GM08714 (cell line): ENCODE measurements around the gene CAPN12.

Source experiments
- H3K4me3 ChIP-seq: fragments of 200-500 bp; sonication (Bioruptor generic); 2 replicates; pipeline ENCODE4 v1.5.1; 2014; ENCODE audit warnings: mild to moderate bottlenecking, low read length, inconsistent platforms
- ZNF274 ChIP-seq: IDR thresholded peaks from 2 replicates; pipeline ENCODE4 v1.6.1; 2012; ENCODE audit warnings: mild to moderate bottlenecking, low read depth, low read length

The CAPN12 gene

DNA sequence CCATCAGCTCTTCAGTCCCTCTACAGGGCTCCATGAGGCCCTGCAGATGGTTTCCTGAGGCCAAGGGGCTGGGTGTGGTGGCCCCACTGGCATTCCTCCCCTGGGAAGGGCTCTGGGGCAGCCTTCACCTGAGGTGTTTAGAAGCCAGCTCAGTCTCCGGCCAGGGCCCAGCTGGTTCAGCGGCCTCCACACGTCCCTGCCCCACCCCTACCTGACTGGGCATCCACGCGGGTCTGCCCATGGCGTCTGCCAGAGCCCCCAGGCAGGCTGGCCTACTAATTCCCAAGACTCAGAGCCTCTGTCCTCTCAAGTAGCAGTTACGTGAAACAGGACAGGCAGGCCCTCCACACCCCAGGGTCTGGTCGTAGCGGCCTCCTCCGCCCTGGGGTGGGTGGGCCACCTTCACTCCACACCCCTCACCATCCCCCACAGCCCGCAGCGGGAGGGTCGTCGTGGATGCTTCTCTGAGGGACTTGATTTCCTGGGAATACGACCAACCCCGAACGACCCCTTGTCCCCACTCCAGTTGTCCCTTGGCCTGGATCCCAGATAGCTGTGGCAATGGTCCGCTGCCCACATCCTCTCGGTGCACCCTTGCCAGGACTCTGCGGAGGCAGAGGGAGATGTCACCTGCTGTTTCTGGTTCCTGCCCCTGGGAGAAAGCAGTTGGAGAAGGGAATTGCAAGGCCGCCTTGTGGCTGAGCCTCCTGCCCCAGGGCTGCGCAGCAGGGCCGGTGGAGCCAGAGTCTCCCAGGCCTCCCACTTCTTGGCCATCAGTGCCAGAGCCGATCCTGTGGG lies 24.3 kb downstream of the CAPN12 start:
- no peak overlapping the region for H3K4me3 ChIP-seq
- TF ChIP-seq ZNF274: no peak

- no peak overlapping the region for H3K4me3 ChIP-seq
- no peak for TF ChIP-seq ZNF274
These were observed 25.3 kb downstream of the CAPN12 start for GRCh38 chr19:38718747-38719543.

- H3K4me3 ChIP-seq: no peak overlapping the region
- no peak for TF ChIP-seq ZNF274
These were observed 26.4 kb downstream of the CAPN12 start for GRCh38 chr19:38717855-38718254.

- TF ChIP-seq ZNF274: no peak
- H3K4me3 ChIP-seq: no peak overlapping the region
These were observed 27.2 kb downstream of the CAPN12 start for GRCh38 chr19:38717051-38717450.

GRCh38 chr19:38715555-38715954 lies 28.7 kb downstream of the CAPN12 start:
- TF ChIP-seq ZNF274: no peak
- no peak overlapping the region for H3K4me3 ChIP-seq

DNA sequence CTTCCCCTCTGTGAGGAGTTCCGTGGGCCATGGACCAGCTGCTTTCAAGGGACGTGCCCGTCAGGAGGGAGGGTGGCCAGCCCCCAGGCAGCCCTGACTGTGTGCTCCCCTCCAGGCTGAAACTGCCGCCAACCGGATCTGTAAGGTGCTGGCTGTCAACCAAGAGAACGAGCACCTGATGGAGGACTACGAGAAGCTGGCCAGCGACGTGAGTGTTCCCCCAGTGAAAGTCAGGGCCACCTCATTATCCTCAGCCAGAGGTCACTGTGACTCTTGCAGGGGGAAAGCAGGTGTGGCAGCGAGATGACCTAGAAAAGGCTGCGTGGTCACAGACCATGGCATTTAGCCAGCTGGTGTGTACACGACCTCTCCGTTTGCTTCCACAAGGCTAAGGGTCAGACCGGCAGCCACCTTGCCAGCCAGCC lies 29.9 kb downstream of the CAPN12 start:
- TF ChIP-seq ZNF274: no peak
- H3K4me3 ChIP-seq: no peak overlapping the region

DNA sequence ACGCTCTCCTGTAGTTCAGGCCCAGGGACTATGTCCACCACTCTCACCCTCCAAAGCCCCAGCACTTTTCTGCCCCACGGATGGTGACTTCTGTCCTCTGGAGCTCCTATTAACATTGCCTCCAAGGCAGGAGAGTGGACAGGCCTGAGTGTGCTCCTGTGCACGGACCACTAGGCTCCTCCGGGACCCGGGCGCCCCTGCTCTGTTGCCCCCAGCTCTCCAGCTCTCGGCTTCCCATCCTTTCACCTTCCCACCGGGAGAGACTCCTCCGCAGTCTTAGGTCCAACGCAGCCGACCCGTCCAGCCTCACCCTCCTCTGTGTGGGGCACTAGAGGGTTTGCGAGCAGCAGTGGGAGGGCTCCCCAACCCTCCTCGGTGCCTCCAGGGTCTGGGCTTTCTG lies 30.4 kb downstream of the CAPN12 start:
- no peak for TF ChIP-seq ZNF274
- H3K4me3 ChIP-seq: no peak overlapping the region

DNA sequence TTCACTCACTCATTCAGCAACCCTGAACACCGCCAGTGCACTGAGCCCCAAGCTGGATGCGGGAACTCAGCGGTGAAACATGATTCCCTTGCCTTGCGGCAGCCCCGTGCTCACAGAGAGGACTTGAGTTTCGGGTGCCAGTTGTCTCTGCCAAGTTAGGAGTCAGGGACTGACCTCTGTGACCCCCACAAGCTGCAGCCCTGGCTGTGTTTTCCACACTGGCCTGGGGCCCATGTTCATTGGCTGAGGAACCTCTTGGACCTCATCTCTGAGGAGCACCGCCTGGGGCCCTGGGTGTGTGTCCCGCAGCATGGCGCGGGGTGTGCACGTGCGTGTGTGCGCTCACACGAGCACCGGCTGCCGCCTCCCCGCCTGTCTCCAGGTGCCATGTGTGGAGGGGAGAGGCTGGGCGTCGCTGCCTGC lies 31.0 kb downstream of the CAPN12 start:
- no peak for TF ChIP-seq ZNF274
- H3K4me3 ChIP-seq: no peak overlapping the region

GRCh38 chr19:38712161-38712748 lies 32.0 kb downstream of the CAPN12 start:
- TF ChIP-seq ZNF274: no peak
- no peak overlapping the region for H3K4me3 ChIP-seq

- H3K4me3 ChIP-seq: no peak overlapping the region
- TF ChIP-seq ZNF274: no peak
These were observed 32.5 kb downstream of the CAPN12 start for GRCh38 chr19:38711726-38712153.

- H3K4me3 ChIP-seq: no peak overlapping the region
- no peak for TF ChIP-seq ZNF274
These were observed 33.1 kb downstream of the CAPN12 start for GRCh38 chr19:38710928-38711725.

GRCh38 chr19:38710416-38710702 lies 33.9 kb downstream of the CAPN12 start:
- TF ChIP-seq ZNF274: no peak

DNA sequence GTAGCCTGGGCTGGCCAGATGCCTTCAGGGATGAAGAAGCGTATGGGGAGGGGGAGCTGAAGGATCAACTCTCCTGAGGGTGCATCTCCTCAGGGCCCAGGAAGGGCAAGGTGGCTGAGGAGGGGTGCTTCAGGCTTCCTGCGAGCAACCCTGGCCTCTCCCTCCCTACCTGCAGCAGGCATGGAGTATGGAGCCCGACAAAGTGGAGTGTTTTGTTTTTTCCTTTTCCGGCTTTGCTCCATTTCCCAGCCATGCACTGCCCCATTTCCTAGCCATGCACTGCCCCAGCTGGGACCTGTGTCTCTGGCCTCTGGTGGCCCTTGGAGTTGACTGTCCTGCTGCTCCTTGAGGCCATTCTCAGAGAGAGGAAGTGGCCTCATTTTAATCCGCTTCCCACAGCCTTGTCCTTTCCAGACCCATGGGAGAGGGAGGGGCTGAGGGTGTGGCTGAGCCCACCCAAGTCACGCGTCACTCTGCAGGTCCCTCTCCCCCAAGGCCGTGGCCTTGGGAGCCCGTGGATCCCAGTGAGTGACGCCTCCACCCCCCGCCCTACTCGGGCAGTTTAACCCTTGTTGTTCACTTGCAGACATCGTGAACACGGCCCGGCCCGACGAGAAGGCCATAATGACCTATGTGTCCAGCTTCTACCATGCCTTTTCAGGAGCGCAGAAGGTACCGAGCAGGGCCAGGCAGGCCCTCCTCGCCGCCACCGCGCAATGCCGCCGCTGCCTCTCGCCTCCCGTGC lies 34.4 kb downstream of the CAPN12 start:
- no peak overlapping the region for H3K4me3 ChIP-seq
- TF ChIP-seq ZNF274: no peak

More at GRCh38 chr19:38710416-38710702, 33.9 kb downstream of the CAPN12 start:
- H3K4me3 ChIP-seq: no peak overlapping the region
